Dedifferentiated amniotic fluid mesenchymal stem cell (primary cell): ENCODE data around the gene LRBA.
A peak's percentile ranks its signal among the peaks of the same experiment; 100 is the strongest.

Experiments used
- DNase-seq: peaks from one replicate; pipeline ENCODE4 v3.0.0-alpha.2; 2016; ENCODE audit errors: extremely low spot score

LRBA gene

DNA sequence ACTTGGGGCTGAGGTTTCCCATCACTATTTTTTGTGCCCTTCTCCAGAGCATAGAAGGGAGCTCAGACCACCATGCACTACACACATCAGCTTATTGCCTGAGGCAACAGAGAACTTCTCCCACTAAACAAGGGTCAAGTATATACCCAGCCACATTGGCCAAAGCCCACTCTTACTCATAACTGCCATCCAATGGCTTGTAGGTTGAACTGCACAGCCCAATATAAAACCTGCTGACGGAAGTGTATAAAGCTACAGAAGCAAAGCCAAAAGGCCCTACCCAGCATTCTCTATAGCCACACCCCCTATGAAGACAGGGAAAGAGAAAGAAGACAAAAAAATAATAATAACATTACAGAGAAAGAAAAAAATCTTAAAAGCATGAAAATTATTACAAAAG, 139.7 kb downstream of the LRBA start:
- DNase-seq = no peak

DNA sequence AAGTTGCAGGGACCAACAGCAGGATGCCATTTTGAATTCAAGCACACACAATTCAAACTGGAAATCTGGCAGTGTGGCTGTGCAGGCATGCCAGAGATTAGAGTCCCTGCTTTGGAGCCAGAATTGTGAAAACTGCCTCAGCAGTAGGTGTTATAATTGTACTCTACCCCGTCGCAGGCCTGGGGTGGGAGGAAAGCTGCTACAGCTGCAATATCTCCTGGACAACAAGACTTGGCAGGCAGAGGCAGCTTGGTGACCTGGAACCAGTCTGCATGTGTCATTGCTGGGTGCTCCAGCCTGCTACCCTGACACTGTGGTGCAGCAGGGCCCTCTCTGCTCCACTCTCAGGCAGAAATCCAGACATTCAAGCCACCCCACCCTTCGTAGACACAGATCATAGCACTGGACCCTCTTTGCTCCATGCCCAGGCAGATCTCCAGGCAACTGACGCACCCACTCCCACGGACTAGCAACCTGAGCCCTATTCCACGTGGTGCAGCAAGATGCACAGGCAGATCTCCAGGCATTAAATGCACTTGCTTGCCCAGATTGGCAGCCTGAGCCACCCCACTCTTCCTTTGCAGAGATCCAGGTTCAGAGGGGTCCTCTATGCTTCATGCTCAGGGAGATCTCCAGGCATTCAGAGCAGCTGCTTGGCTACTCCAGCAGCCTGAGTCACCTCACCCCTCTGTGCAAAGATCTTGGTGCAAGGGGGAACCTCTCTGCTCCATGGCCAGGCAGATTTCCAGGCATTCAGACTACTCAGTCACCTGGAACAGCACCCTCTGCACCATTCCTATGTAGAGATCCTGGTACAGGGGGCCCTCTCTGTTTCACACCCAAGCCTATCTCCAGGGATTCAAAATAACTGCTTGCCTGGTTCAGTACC, 140.5 kb downstream of the LRBA start:
- DNase-seq = no peak

DNA sequence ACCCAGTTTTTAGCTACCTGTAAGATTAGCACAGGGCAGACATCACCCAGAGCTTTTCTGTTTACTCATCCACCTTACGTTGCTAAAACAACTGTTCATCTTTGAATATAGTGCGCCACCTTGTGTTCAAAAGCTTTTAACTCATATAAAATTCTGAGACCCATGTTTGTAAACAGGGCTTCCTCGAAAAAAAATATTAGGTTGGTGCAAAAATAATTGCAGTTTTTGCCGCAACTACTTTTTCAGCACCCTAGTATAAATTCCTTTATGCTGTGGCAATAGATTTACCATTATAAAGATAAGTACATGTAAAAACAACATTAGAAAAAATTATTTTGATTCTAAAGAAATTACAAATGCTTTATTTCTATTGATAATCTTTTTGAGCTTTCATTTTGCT, 147.9 kb downstream of the LRBA start:
- peak; percentile 96 for DNase-seq

DNA sequence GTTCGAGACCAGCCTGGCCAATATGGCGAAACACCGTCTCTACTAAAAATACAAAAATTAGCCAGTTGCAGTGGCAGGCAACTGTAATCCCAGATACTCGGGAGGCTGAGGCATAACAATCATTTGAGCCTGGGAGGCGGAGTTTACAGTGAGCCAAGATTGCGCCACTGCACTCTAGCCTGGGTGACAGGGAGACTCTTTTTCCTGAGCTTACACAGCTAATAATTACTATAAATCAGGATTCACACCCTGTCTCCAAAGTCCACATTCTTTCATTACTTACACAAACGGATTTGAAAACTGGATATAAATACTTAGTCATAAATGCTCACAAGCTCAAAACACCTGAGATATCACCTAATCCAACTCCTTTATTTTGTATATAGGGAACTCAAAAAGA, 151.6 kb downstream of the LRBA start:
- no peak for DNase-seq

DNA sequence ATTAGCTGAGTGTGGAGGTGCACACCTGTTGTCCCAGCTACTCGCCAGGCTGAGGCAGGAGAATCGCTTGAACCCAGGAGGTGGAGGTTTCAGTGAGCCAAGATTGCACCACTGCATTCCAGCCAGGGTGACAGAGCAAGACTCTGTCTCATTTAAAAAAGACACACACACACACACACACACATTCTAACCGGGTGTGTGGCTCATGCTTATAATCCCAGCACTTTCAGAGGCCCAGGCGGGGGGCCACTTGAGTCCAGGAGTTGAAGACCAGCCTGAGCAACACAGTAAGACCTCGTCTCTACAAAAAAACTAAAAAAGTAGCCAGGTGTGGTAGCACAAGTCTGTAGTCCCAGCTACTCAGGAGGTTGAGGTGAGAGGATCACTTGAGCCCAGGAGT, 152.3 kb downstream of the LRBA start:
- DNase-seq = no peak

DNA sequence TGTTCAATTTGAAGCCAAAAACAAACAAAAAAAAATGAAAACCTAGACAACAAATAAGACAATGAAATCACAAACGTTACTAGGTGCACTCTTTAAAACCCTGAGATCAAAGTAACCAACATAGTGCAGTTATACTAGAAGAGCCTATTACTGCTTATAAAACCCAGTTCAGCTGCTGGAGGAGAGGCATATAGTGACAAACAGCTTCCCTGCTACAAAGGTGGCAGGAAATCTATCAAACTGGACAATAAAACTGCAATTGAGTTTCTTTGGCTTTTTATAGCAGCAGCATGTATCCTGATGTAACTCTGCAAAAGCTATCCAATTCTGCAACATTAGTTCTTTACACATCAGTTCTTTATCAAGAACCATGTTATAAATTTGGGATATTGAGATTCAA, 155.6 kb downstream of the LRBA start:
- no peak for DNase-seq

DNA sequence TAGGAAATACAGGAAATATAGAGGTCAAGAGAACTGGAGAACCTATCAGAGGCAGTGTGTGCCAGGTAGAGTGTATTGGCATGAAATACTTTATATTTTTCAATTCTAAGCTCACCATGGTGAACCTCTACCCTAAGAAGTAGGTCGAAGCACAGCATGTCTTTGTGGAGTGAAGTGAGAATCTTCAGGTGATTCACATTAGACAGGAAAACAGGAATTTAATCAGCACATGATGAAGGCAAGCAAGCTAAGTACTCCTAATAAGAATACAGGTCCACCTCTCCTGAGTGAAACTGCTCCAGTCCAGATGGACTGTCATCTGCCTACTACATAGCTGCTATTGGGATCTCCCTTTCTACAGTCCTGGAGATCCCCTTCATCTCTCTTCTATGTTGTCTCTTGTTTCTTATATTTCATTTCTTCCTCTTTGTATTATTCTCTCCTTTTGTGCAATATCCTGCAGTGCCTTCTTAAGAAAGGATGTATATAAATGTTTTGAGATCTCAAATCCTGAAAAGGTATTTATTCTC, 159.0 kb downstream of the LRBA start:
- no peak for DNase-seq

DNA sequence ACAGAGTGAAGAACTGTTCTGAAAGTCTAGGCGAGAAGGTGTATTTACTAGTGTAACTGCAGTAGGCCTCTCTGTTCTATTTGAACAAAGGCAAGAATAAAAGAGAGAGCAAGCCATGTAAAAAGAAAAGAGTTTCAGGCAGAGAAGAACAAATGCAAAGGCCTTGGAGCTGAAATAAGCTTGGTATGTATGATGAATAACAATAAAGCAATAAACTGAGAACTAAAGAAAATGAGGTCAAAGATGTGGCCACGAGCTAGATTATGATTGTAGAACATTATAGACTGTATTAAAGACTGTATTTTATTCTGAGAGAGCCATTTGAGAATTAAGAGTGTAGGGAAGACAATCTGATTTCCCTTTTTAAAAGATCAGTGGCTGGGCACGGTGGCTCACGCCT, 160.5 kb downstream of the LRBA start:
- DNase-seq = no peak

DNA sequence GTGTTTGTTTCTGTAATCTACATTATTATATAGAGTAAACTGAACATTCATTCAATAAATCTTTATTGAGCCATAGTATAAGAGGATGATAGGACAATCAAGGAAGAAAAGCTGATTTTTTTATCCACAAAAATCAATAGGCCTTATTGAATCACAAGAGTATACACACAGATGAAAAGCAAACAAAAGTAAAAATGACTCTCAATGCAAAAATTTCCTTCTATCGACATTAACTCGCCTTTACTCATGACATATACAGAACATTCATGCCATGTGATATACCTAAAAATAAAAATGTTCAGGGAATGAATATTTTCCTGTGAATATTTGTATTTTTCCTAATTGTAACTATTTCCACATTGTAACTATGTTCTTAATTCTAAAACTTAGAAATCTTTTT, 161.2 kb downstream of the LRBA start:
- no peak for DNase-seq

DNA sequence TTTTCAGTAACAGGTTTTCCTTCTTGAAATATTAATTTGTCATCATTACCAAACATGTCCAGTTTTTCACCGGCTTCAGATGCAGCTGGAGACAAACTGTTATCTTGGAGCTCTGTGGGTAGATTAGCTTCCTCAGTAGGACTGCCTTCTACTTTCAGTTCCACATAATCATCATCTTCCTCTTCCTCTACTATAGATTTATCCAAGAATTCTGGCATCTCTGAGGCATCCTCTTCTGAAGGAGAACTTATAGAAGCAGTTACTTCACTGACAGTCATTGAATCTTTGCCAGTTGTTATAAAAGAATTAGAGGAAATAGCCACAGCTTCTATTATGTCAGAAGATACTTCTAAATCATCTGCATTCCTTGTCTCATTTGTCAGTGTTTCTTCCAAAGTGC, 162.9 kb downstream of the LRBA start:
- DNase-seq = no peak

DNA sequence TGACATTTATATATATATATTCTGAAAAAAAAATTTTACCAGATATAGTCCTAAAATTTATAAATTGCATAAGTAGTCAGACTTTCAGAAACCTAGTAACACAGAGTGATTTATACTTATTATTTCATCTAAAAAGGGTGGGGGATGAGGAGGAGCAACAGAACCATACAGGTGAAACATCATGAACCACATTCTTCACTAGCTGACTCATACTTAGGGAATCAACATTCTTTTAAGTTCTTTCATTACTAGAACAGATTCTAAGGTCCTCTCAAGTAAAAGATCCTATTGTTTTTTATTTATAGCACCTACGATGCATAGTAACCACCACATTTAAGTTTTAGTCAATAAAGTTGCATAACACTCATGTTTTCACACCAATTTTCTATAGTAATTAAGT, 166.1 kb downstream of the LRBA start:
- DNase-seq = no peak

DNA sequence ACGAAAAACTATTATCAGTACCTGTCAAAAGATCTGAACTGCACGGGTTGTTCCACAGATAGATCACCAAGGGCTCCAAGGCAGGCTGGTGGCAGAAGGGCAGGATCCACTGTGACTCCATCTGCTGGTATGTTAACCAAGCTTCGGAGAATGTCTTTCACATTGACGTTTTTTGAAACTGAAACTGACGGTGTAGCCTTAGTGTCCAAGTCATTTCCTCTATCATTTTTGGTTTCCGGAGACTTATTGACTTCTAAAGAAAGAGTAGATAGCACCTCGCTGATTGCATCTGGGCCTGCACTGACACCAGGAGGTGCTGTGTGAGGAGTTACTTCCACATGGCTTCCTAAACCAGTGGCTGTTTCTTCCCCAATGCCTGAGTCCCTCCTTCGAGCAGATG, 186.9 kb downstream of the LRBA start:
- no peak for DNase-seq

DNA sequence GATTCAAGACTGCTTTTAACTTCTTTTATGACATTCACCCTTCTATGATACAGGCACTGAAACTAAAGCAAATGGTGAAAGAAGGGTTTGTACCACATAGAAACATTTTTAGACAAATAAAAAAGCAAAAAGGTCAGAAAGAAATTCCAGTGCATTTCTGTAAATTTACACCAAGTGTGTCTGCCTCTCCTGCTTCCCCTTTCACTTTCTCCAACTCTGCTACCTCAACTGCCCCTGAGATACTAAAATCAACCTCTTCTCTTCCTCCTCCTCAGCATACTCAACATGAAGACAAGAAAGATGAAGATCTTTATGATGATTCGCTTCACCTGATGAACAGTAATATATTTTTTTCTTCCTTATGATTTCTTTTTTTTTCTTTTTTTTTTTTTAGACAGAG, 187.9 kb downstream of the LRBA start:
- no peak for DNase-seq

DNA sequence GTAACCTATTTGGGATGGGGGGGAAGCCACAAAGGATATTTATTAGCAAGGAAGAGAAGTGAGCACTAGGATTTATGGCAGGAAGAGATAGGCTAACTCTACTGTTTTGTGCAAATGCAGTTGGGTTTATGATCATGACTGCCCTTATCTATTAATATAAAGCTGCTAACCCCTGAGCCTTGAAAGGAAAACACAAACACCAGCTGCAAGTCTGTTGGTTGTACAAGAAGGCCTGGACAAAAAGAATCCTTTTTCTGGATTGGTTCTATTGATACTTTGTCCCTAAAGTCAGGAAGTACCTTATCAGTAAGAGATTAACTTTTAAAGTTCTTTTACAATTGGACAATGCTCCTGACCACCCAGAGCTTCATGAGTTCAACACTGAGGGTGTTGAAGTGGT, 188.8 kb downstream of the LRBA start:
- DNase-seq = no peak

DNA sequence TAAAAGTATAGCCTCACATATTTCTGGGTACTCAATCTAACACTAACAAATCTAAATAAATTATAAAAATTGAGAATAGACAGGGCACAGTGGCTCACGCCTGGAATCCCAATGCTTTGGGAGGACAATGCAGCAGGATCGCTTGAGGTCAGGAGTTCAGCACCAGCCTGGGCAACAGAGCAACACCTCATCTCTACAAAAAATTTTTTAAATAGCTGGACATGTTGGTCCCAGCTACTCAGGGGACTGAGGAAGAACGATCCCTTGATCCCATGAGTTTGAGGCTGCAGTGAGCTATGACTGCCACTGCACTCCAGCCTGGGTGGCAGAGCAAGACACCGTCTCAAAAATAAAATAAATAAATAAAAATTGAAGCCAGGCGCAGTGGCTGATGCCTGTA, 192.7 kb downstream of the LRBA start:
- no peak for DNase-seq

DNA sequence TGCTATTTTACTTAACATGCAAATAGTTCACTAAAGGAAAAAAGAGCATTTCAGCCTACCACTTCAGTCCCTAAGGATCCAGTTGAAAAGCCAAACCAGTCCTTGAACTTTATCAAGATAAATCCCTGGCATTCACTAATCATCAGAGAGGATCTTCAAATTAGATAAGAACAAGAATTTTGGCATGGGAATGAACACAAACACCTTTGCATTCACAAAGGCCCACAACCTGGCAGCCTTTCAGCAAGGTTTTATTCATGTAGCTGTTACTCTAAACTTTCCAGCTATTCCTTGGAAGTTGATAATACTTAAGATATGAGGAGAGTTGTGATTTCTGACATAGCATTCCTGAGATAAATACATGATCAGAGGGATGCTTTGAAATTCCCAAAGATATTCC, 193.4 kb downstream of the LRBA start:
- DNase-seq = no peak

DNA sequence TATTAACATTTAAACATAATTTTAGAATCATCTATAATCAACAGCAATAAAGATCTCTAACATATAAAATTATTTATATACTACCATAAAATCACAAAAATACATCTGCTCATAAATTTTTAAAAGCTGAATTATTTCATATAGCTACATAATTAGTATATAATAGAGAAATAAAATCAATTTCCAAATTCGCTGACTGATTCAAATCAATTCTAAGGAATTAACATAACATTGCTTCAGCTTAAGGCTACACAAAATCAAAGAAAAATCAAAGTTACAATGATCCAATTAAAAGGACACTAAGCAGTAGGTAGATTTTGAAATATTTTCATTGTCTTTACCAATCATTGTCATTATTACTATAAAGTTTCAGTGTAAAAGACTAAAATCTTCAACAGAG, 194.7 kb downstream of the LRBA start:
- DNase-seq = no peak

DNA sequence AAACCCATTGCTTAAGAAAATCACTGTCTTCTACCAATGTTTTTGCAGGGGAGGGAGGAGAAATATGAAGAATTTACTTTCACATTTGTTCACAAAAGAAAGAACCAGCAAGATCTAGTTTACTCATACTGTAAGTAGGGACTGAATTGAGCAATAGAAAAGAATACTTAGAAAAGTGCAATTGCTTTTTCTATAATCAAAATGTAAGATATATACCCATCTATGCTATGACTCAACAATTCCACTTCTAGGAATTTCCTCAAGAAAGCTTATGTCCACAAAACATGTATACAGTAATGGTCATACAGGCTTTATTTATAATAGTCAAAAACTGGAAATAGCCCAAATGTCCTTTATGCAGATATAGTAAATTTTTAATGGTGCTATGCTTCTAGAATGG, 196.4 kb downstream of the LRBA start:
- DNase-seq = peak; percentile 69

DNA sequence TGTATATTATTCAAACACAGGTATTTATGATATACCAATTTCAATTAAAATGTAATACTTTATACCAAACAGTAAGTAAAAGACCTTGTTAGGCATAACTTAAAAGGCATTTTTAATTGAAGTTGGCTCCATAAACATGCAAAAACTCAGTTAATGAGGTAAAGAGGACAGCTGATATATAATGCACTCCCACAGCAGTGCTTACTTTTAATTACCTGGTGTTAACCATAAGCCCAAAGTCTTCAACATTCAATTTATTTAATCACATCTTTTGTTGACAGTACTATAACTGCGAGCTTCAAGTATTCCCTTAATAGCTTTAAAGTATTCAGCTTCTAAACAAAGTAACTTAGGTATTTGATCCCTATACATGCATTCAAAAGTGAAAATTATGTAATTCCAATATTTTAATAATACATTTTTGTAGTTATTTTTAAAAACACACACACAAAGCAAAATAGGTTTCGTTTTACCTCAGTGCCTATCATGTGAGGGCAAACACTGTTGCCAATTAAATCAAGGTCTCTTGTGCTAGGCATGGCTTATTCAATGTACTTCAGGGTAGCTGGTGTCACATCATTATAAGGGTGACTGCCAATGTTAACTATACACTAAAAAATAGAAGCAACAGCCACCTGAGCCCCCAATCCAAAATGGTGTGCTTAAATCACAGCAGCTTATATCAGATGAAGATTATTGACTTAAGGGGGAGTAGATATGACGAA, 197.1 kb downstream of the LRBA start:
- no peak for DNase-seq

DNA sequence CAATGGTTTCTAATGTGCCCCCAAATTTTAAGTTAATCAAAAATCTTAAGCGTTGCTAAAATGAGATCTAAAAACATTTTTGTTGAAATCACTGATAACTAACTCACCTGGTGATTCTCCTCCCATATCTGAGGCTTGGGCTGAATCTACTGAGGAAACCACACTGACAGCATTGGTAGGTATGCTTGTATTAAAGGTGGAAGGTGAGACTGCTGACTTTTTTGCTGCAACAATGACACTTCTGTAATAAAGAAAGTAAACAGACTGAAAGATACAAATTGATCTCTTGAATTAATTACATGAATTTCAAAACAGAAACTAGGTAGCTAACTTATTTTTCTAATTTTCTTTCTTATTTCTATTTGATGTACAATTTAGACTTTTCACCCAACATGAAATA, 198.1 kb downstream of the LRBA start:
- DNase-seq = no peak

DNA sequence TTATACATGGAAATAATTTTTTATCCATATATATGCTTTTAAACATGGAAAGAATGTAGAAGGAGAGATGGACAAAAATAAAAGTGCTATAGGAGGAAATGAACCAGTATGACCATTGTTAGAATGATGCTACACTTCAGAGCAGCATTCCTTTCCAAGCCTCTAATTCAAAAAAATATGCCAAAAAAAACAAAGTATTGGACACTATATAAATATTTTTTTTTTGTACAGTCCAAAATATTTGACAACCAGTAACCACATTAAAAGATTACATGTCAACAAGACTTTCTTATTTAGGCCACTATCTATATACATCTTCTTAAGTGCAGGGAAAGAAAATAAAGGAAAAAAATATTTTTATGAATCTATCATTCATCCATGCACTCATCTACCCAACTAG, 198.6 kb downstream of the LRBA start:
- DNase-seq = no peak

DNA sequence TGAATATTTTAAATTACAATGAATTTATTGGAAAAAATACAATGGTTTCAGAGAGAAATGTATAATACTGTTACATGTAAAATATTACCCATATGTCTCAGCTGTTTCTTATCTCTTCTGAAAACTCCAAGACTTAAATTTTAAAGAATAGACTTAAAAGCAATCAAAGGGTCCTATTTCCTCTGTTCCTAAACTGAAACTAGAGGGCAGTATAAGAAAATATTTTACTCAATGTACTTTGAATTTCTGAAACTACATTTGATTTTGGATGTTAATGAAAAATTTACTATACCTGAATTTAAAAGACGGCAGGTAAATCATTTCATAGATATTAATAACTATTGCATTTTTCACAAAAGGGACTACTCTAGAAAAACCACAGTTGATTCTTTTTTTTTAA, 200.2 kb downstream of the LRBA start:
- no peak for DNase-seq
